K562 (cell line): ENCODE results near the gene GGACT.

Experiments
- CEBPB ChIP-seq: fragments of 450-650 bp; IDR thresholded peaks from 2 replicates; pipeline ENCODE4 v1.6.1; 2016; ENCODE audit warnings: missing genetic modification characterization, missing compliant biosample characterization
- ELF2 ChIP-seq: fragments of 250-450 bp; sonication (Bioruptor Pico); IDR thresholded peaks from 2 replicates; pipeline ENCODE4 v1.5.0; 2021; ENCODE audit warnings: mild to moderate bottlenecking
- POLR2AphosphoS5 ChIP-seq: IDR thresholded peaks from 2 replicates; pipeline ENCODE4 v1.6.1; 2011; ENCODE audit warnings: mild to moderate bottlenecking, low read depth, low read length, moderate library complexity; ENCODE audit not compliant: control insufficient read depth, insufficient read depth
- TCF7L2 ChIP-seq: fragments of 150-350 bp; IDR thresholded peaks from 2 replicates; pipeline ENCODE4 v1.6.1; 2016; ENCODE audit warnings: low read depth, mild to moderate bottlenecking, low read length, moderate library complexity
- TOE1 ChIP-seq, 2 experiments: fragments of 450-650 bp in 1 of 2; sonication (generic) in 1 of 2; formaldehyde crosslinking in 1 of 2; IDR thresholded peaks; 2 replicates each; pipeline versions ENCODE4 v1.7.1 to v1.8.0; 2016 to 2022; ENCODE audit warnings: borderline replicate concordance in 2 of 2, mild to moderate bottlenecking in 2 of 2, antibody characterized with exemption in 1 of 2, inconsistent platforms in 1 of 2, low read depth in 1 of 2, missing genetic modification reagents in 1 of 2, moderate library complexity in 1 of 2
- ZBTB8A ChIP-seq: fragments of 450-650 bp; IDR thresholded peaks from 2 replicates; pipeline ENCODE4 v1.6.1; 2018; ENCODE audit warnings: mild to moderate bottlenecking, moderate library complexity; ENCODE audit not compliant: partially characterized antibody
- ZNF311 ChIP-seq: fragments of 250-450 bp; sonication (Bioruptor Pico); IDR thresholded peaks from 2 replicates; pipeline ENCODE4 v1.4.0; 2020; ENCODE audit warnings: mild to moderate bottlenecking, moderate library complexity
- ZNF436 ChIP-seq: fragments of 250-450, 450-650 bp; sonication (Bioruptor Pico); formaldehyde crosslinking; IDR thresholded peaks from 2 replicates; pipeline ENCODE4 v1.7.0; 2020; ENCODE audit warnings: mild to moderate bottlenecking
- TF ChIP-seq, protein P1 (sequence below): fragments of 250-450 bp; sonication (Bioruptor Pico); IDR thresholded peaks from 2 replicates; pipeline ENCODE4 v1.4.0; 2020
- TF ChIP-seq, protein P2 (sequence below), 3 experiments: IDR thresholded peaks in 2 of 3; conservative IDR thresholded peaks in 1 of 3; 2 replicates each; pipeline ENCODE4 v1.5.1; 2011 to 2012; ENCODE audit warnings: low read length in 3 of 3, mild to moderate bottlenecking in 3 of 3, control low read depth in 2 of 3, improper control_type of control experiment in 1 of 3, inconsistent platforms in 1 of 3, low read depth in 1 of 3, mixed read lengths in 1 of 3, moderate library complexity in 1 of 3; ENCODE audit not compliant: insufficient read depth in 2 of 3
- TF ChIP-seq, protein P3 (sequence below), 2 experiments: fragments of 450-650 bp; IDR thresholded peaks; 2 replicates each; pipeline ENCODE4 v1.6.1; 2016
- TF ChIP-seq, protein P4 (sequence below): fragments of 450-650 bp; formaldehyde crosslinking; IDR thresholded peaks from 2 replicates; pipeline ENCODE4 v1.4.0; 2022; ENCODE audit warnings: missing genetic modification characterization

DNA sequence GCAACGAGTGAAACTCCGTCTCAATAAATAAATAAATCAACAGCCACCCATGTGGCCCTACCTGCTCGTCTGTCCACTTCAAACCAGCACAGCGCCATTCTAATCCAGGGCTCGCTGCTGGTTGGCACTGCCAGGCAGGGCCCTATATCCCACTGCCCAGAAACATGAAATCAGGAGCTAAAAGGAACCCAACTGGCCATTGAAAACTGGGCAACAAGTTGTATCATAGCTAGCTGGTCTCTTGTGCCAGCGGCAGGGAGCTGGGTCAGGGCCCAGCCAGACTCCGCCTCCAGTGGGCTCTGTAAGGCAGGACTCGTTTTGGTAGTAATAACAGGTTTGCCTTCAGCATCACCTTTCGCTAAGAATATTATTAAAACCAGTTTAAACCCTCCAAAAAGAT is 39.3 kb downstream of the GGACT start:
- TF ChIP-seq, protein P1, sequence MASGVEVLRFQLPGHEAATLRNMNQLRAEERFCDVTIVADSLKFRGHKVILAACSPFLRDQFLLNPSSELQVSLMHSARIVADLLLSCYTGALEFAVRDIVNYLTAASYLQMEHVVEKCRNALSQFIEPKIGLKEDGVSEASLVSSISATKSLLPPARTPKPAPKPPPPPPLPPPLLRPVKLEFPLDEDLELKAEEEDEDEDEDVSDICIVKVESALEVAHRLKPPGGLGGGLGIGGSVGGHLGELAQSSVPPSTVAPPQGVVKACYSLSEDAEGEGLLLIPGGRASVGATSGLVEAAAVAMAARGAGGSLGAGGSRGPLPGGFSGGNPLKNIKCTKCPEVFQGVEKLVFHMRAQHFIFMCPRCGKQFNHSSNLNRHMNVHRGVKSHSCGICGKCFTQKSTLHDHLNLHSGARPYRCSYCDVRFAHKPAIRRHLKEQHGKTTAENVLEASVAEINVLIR (CRISPR knock-in tag) = no peak
- TF ChIP-seq, protein P2, sequence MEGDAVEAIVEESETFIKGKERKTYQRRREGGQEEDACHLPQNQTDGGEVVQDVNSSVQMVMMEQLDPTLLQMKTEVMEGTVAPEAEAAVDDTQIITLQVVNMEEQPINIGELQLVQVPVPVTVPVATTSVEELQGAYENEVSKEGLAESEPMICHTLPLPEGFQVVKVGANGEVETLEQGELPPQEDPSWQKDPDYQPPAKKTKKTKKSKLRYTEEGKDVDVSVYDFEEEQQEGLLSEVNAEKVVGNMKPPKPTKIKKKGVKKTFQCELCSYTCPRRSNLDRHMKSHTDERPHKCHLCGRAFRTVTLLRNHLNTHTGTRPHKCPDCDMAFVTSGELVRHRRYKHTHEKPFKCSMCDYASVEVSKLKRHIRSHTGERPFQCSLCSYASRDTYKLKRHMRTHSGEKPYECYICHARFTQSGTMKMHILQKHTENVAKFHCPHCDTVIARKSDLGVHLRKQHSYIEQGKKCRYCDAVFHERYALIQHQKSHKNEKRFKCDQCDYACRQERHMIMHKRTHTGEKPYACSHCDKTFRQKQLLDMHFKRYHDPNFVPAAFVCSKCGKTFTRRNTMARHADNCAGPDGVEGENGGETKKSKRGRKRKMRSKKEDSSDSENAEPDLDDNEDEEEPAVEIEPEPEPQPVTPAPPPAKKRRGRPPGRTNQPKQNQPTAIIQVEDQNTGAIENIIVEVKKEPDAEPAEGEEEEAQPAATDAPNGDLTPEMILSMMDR (IDR thresholded peaks at IDR 0.05 in 2 of 3, conservative IDR thresholded peaks at IDR 0.05 in 1 of 3; ENCODE audit: insufficient read depth in 2 of 3, low read depth in 1 of 3, low read length in 3 of 3) = no peak
- TF ChIP-seq ZBTB8A (no peak), ZNF311 (CRISPR knock-in tag) (no peak), TCF7L2 (no peak), TOE1 (IDR thresholded peaks at IDR 0.05; ENCODE audit: borderline replicate concordance) (no peak), TOE1 (CRISPR knock-in tag; IDR thresholded peaks at IDR 0.05; ENCODE audit: borderline replicate concordance, low read depth) (no peak), POLR2AphosphoS5 (no peak), CEBPB (tag) (no peak), ELF2 (CRISPR knock-in tag) (no peak), ZNF436 (no peak)
- TF ChIP-seq, protein P3, sequence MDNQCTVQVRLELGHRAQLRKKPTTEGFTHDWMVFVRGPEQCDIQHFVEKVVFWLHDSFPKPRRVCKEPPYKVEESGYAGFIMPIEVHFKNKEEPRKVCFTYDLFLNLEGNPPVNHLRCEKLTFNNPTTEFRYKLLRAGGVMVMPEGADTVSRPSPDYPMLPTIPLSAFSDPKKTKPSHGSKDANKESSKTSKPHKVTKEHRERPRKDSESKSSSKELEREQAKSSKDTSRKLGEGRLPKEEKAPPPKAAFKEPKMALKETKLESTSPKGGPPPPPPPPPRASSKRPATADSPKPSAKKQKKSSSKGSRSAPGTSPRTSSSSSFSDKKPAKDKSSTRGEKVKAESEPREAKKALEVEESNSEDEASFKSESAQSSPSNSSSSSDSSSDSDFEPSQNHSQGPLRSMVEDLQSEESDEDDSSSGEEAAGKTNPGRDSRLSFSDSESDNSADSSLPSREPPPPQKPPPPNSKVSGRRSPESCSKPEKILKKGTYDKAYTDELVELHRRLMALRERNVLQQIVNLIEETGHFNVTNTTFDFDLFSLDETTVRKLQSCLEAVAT (IDR thresholded peaks at IDR 0.05) = no peak
- TF ChIP-seq, protein P4, sequence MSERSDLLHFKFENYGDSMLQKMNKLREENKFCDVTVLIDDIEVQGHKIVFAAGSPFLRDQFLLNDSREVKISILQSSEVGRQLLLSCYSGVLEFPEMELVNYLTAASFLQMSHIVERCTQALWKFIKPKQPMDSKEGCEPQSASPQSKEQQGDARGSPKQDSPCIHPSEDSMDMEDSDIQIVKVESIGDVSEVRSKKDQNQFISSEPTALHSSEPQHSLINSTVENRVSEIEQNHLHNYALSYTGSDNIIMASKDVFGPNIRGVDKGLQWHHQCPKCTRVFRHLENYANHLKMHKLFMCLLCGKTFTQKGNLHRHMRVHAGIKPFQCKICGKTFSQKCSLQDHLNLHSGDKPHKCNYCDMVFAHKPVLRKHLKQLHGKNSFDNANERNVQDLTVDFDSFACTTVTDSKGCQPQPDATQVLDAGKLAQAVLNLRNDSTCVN (CRISPR knock-in tag) = no peak
